Kidney (tissue), 14 donors: ENCODE results near the gene ALG6. TPM values are rescaled to one million over a fixed set of nuclear protein-coding genes. Genes with fewer than 3 reads are reported as not detected.
"Not testable (repeated sequence)": the region's sequence is repeated elsewhere in the genome, so short reads cannot be mapped to it uniquely, and the experiment has no call there.

Experiments used
- DNase-seq, 5 donors: peaks; one replicate each; pipeline ENCODE4 v3.0.0-alpha.2; 2013 to 2020
- FAIRE-seq: peaks from 2 replicates; lab custom pipeline; 2012; peaks lifted over from hg19 to GRCh38; lab: Jason Lieb, UNC
- H3K27ac ChIP-seq, 2 donors: one replicate each; pipeline ENCODE4 v1.7.0; 2013; ENCODE audit warnings: low read depth in 2 of 2, low read length in 2 of 2, inconsistent platforms in 1 of 2
- H3K27me3 ChIP-seq: one replicate; pipeline ENCODE4 v1.7.1; 2013; ENCODE audit warnings: low read length, inconsistent platforms; ENCODE audit not compliant: control insufficient read depth, insufficient read depth
- H3K36me3 ChIP-seq, 3 donors: one replicate each; pipeline versions ENCODE4 v1.7.0 to v1.7.1; 2013; ENCODE audit warnings: low read length in 3 of 3, control low read depth in 1 of 3, inconsistent platforms in 1 of 3; ENCODE audit not compliant: insufficient read depth in 3 of 3, control insufficient read depth in 2 of 3
- H3K4me1 ChIP-seq, 3 donors: one replicate each; pipeline versions ENCODE4 v1.7.0 to v1.7.1; 2013; ENCODE audit warnings: low read length in 3 of 3, inconsistent platforms in 1 of 3, low read depth in 1 of 3; ENCODE audit not compliant: control insufficient read depth in 2 of 3, insufficient read depth in 2 of 3
- H3K4me3 ChIP-seq, 3 donors: one replicate each; pipeline versions ENCODE4 v1.7.0 to v1.8.1; 2013; ENCODE audit warnings: low read length in 3 of 3, control low read depth in 1 of 3, inconsistent platforms in 1 of 3
- H3K9ac ChIP-seq, 3 donors: one replicate each; pipeline versions ENCODE4 v1.7.0 to v1.7.1; 2013; ENCODE audit warnings: low read length in 3 of 3, control low read depth in 1 of 3, inconsistent platforms in 1 of 3
- H3K9me3 ChIP-seq, 3 donors: one replicate each; pipeline versions ENCODE4 v1.7.0 to v1.7.1; 2013; ENCODE audit warnings: low read length in 3 of 3, control low read depth in 1 of 3, inconsistent platforms in 1 of 3; ENCODE audit not compliant: control insufficient read depth in 2 of 3, insufficient read depth in 1 of 3
- intact Hi-C: fragments of 100-400 bp; cut with DNase I; formaldehyde crosslinking; loops from one replicate; pipeline ENCODE4 v1.11.1; 2022
- polyA plus RNA-seq: library from polyadenylated mRNA; stranded (reverse); fragments of 350-450 nt; fragmentation: Illumina TruSeq; extraction: RNeasy Lipid Tissue Mini Kit (QIAGEN cat#74804); gene quantifications from one replicate; pipeline ENCODE4 v1.2.3, GENCODE V29; 2014; ENCODE audit warnings: low read depth, low replicate concordance; ENCODE audit not compliant: insufficient read depth
- total RNA-seq: library from RNA; stranded (reverse); fragmentation: NEBNext Ultra II Directional; extraction: Animal tissue kit (Norgen Biotek cat#: 25700); gene quantifications from one replicate; pipeline ENCODE4 v1.2.1, GENCODE V29; 2021
- TF ChIP-seq, protein P1 (sequence below): IDR thresholded peaks from 3 replicates; pipeline ENCODE4 v1.5.1; 2012; ENCODE audit warnings: mild to moderate bottlenecking, moderate library complexity, borderline replicate concordance; ENCODE audit not compliant: insufficient read depth; ENCODE audit errors: extremely low read depth
- donor health status: control.
- donor health status: control.
- donor health status: control.
- donor health status: control.
- donor health status: control.
- donor health status: DM: yes; HTN: yes; CAD: no.
- donor health status: Normal renal cell carcinoma (clear cell type).

ALG6 gene
- total and polyA plus RNA-seq, 2 donors from 2014 or later: 10.2 to 11.2 TPM

DNA sequence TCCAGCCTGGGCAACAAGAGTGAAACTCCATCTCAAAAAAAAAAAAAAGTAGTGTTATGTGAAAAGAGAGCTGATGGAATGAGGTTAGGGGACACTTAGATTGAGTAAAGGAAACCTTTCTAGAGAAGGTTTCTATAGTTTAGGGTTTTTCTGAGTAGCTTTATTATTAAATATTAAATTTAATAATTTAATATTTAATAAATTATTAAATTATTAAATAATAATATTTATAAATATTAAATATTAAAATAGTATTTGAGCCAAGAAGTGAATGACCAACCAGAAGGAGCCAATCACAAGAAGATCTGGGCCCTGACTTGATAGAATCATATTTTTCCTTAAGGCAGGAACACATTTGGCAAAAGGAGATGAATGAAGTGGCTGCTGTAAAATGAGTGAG, 50.7 kb downstream of the ALG6 start:
- DNase-seq: no peak
- Histone ChIP-seq H3K27ac (no peak overlapping the region), H3K4me3 (no peak overlapping the region), H3K9me3 (no peaks in the 10 kb centered on the region), H3K27me3 (no peaks in the 10 kb centered on the region), H3K9ac (no peak overlapping the region), H3K36me3 (peaks cover 0 to 4% (median 0%) of the 10 kb centered on the region in 3 donors), H3K4me1 (no peaks in the 10 kb centered on the region)
- intact Hi-C loops: no loop called here
- FAIRE-seq: no peak
- TF ChIP-seq, protein P1, sequence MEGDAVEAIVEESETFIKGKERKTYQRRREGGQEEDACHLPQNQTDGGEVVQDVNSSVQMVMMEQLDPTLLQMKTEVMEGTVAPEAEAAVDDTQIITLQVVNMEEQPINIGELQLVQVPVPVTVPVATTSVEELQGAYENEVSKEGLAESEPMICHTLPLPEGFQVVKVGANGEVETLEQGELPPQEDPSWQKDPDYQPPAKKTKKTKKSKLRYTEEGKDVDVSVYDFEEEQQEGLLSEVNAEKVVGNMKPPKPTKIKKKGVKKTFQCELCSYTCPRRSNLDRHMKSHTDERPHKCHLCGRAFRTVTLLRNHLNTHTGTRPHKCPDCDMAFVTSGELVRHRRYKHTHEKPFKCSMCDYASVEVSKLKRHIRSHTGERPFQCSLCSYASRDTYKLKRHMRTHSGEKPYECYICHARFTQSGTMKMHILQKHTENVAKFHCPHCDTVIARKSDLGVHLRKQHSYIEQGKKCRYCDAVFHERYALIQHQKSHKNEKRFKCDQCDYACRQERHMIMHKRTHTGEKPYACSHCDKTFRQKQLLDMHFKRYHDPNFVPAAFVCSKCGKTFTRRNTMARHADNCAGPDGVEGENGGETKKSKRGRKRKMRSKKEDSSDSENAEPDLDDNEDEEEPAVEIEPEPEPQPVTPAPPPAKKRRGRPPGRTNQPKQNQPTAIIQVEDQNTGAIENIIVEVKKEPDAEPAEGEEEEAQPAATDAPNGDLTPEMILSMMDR: no peak

- H3K9me3 ChIP-seq, H3K4me1 ChIP-seq, H3K36me3 ChIP-seq, H3K9ac ChIP-seq, H3K4me3 ChIP-seq, intact Hi-C loops, H3K27me3 ChIP-seq, FAIRE-seq, DNase-seq, H3K27ac ChIP-seq: not testable (repeated sequence)
Measured at GRCh38 chr1:63420746-63421145, 53.3 kb downstream of the ALG6 start.

- Histone ChIP-seq H3K9me3 (no peaks in the 10 kb centered on the region), H3K36me3 (no peaks in the 10 kb centered on the region), H3K9ac (no peak overlapping the region), H3K4me1 (no peaks in the 10 kb centered on the region), H3K27me3 (no peaks in the 10 kb centered on the region), H3K4me3 (no peak overlapping the region), H3K27ac (no peak overlapping the region)
- intact Hi-C loops: no loop called here
- TF ChIP-seq, protein P1: no peak
- FAIRE-seq (no peak), DNase-seq (no peak)
Measured at GRCh38 chr1:63423649-63424048, 56.2 kb downstream of the ALG6 start.

DNA sequence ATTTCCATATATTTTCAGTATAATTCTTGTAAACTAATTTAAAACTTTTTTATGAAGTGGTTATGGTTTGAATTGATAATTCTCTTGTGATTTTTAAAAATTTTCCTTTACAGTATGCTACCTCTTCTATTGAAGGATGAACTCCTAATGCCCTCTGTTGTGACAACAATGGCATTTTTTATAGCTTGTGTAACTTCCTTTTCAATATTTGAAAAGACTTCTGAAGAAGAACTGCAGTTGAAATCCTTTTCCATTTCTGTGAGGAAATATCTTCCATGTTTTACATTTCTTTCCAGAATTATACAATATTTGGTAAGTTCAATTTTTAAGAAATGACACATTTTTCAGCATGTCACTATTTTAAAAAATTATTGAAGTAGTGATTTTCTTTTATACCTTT, 61.4 kb downstream of the ALG6 start:
- intact Hi-C loops: no loop called here
- no peaks in the 10 kb centered on the region for H3K27me3 ChIP-seq
- no peaks in the 10 kb centered on the region for H3K36me3 ChIP-seq
- H3K4me1 ChIP-seq: no peaks in the 10 kb centered on the region
- TF ChIP-seq, protein P1: no peak
- no peak overlapping the region for H3K9ac ChIP-seq
- FAIRE-seq (no peak), DNase-seq (no peak)
- H3K4me3 ChIP-seq: no peak overlapping the region
- peaks cover 0 to 5% (median 1%) of the 10 kb centered on the region in 3 donors for H3K9me3 ChIP-seq
- H3K27ac ChIP-seq: no peak overlapping the region
